Hindlimb muscle (tissue), 1 donor: ENCODE measurements around the gene LAMA4. TPM values are rescaled to one million over a fixed set of nuclear protein-coding genes. Genes with fewer than 3 reads are reported as not detected.

ENCODE experiments used
- DNase-seq: peaks from one replicate; pipeline ENCODE4 v3.0.0-alpha.2; 2013
- polyA plus RNA-seq: library from polyadenylated mRNA; unstranded; fragments of 120-200 nt; gene quantifications from one replicate; pipeline ENCODE4 v1.2.1, GENCODE V29; 2013; ENCODE audit not compliant: insufficient read length

Gene LAMA4
- polyA plus RNA-seq, 1 donor = 157 TPM

- peak; percentile 75 for DNase-seq
These were observed 64.9 kb downstream of the LAMA4 start for GRCh38 chr6:112189494-112189893.

- DNase-seq = peak; percentile 65
These were observed 65.5 kb downstream of the LAMA4 start for GRCh38 chr6:112188906-112189305.

GRCh38 chr6:112187736-112188135, 66.6 kb downstream of the LAMA4 start:
- DNase-seq = no peak

GRCh38 chr6:112184951-112185350, 69.4 kb downstream of the LAMA4 start:
- peak; percentile 41 for DNase-seq

GRCh38 chr6:112183271-112183671, 71.1 kb downstream of the LAMA4 start:
- no peak for DNase-seq

GRCh38 chr6:112181130-112181529, 73.2 kb downstream of the LAMA4 start:
- DNase-seq = no peak

GRCh38 chr6:112180095-112180820, 74.1 kb downstream of the LAMA4 start:
- peak; percentile 81 for DNase-seq

GRCh38 chr6:112179631-112180030, 74.7 kb downstream of the LAMA4 start:
- DNase-seq = no peak

GRCh38 chr6:112178846-112179245, 75.5 kb downstream of the LAMA4 start:
- no peak for DNase-seq

- DNase-seq = no peak
These were observed 77.3 kb downstream of the LAMA4 start for GRCh38 chr6:112177092-112177491.

GRCh38 chr6:112176175-112176574, 78.2 kb downstream of the LAMA4 start:
- DNase-seq = no peak

- DNase-seq = no peak
These were observed 81.1 kb downstream of the LAMA4 start for GRCh38 chr6:112173221-112173804.

- DNase-seq = no peak
These were observed 81.8 kb downstream of the LAMA4 start for GRCh38 chr6:112172540-112172939.

GRCh38 chr6:112169541-112169940, 84.8 kb downstream of the LAMA4 start:
- no peak for DNase-seq

GRCh38 chr6:112163295-112164257, 90.8 kb downstream of the LAMA4 start:
- DNase-seq = no peak

GRCh38 chr6:112160745-112161144, 93.6 kb downstream of the LAMA4 start:
- no peak for DNase-seq

- no peak for DNase-seq
These were observed 97.7 kb downstream of the LAMA4 start for GRCh38 chr6:112156668-112157067.

GRCh38 chr6:112155886-112156285, 98.5 kb downstream of the LAMA4 start:
- DNase-seq = no peak

- no peak for DNase-seq
These were observed 99.7 kb downstream of the LAMA4 start for GRCh38 chr6:112154711-112155110.

GRCh38 chr6:112153926-112154607, 100.3 kb downstream of the LAMA4 start:
- DNase-seq = no peak

GRCh38 chr6:112150363-112150762, 104.0 kb downstream of the LAMA4 start:
- no peak for DNase-seq

- peak; percentile 27 for DNase-seq
These were observed 104.6 kb downstream of the LAMA4 start for GRCh38 chr6:112149719-112150263.
